K562 (cell line): ENCODE measurements around the gene MOSPD3. TPM values are rescaled to one million over a fixed set of nuclear protein-coding genes. Genes with fewer than 3 reads are reported as not detected.

ENCODE experiments used
- ESRRB ChIP-seq: fragments of 250-450 bp; sonication (Bioruptor Pico); IDR thresholded peaks from 2 replicates; pipeline ENCODE4 v1.5.0; 2020; ENCODE audit warnings: mild to moderate bottlenecking, moderate library complexity, borderline replicate concordance
- HDAC1 ChIP-seq, 2 experiments: fragments of 450-650 bp; IDR thresholded peaks; 2 replicates each; pipeline ENCODE4 v1.6.1; 2016 to 2017; ENCODE audit warnings: inconsistent platforms in 1 of 2, mild to moderate bottlenecking in 1 of 2, moderate library complexity in 1 of 2
- JUNB ChIP-seq: fragments of 450-650 bp; formaldehyde crosslinking; conservative IDR thresholded peaks from 2 replicates; pipeline ENCODE4 v1.4.0; 2020; ENCODE audit warnings: mild to moderate bottlenecking
- SIN3B ChIP-seq: fragments of 450-650 bp; IDR thresholded peaks from 2 replicates; pipeline ENCODE4 v1.6.1; 2017; ENCODE audit warnings: low read depth, mild to moderate bottlenecking, moderate library complexity
- ZNF134 ChIP-seq: fragments of 250-450 bp; sonication (Bioruptor Pico); conservative IDR thresholded peaks from 2 replicates; pipeline ENCODE4 v1.4.0; 2020
- polyA plus RNA-seq, 8 experiments: library from polyadenylated mRNA; depleted of rRNA in 4 of 8; stranded (reverse) in 5 of 8; unstranded in 3 of 8; fragments of >200 nt; fragmentation: Nextera tagmentation in 2 of 8; fragmentation: Illumina TruSeq in 1 of 8; extraction: Ambion mirVana in 2 of 8; extraction: Trizol in 1 of 8; gene quantifications; 2 replicates each; pipeline versions ENCODE4 v1.2.1 to v1.2.3, GENCODE V29; 2011 to 2014; ENCODE audit warnings: inconsistent platforms in 1 of 8, missing spikeins in 1 of 8
- total RNA-seq, 7 experiments: library from RNA; depleted of rRNA in 6 of 7; stranded (reverse); fragments of >200 nt in 6 of 7; fragmentation: Illumina TruSeq in 2 of 7; extraction: Trizol in 2 of 7; gene quantifications; 2 replicates each; pipeline versions ENCODE4 v1.2.1 to v1.2.3, GENCODE V29; 2011 to 2021; ENCODE audit warnings: low replicate concordance in 1 of 7
- TF ChIP-seq, protein P1 (sequence below), 2 experiments: fragments of 450-650 bp in 1 of 2; sonication (generic) in 1 of 2; formaldehyde crosslinking in 1 of 2; IDR thresholded peaks; 2 replicates each; pipeline versions ENCODE4 v1.7.1 to v1.9.0; 2016 to 2022; ENCODE audit warnings: inconsistent platforms in 1 of 2, mild to moderate bottlenecking in 1 of 2, missing genetic modification reagents in 1 of 2
- TF ChIP-seq, protein P2 (sequence below): fragments of 200-800 bp; sonication (Bioruptor generic); IDR thresholded peaks from 2 replicates; pipeline ENCODE4 v1.6.1; 2016; ENCODE audit warnings: missing genetic modification characterization, missing compliant biosample characterization
- TF ChIP-seq, protein P3 (sequence below): fragments of 250-450 bp; sonication (Bioruptor Pico); IDR thresholded peaks from 2 replicates; pipeline ENCODE4 v1.5.0; 2021
- TF ChIP-seq, protein P4 (sequence below): sonication (generic); IDR thresholded peaks from 2 replicates; pipeline ENCODE4 v1.6.1; 2016

MOSPD3 gene
- total and polyA plus RNA-seq, 9 of the 15 experiments (the other 6 are each of a cell fraction or from before 2014, with no cell fraction given), result 1.4 to 32.1 (median 7.3) TPM

DNA sequence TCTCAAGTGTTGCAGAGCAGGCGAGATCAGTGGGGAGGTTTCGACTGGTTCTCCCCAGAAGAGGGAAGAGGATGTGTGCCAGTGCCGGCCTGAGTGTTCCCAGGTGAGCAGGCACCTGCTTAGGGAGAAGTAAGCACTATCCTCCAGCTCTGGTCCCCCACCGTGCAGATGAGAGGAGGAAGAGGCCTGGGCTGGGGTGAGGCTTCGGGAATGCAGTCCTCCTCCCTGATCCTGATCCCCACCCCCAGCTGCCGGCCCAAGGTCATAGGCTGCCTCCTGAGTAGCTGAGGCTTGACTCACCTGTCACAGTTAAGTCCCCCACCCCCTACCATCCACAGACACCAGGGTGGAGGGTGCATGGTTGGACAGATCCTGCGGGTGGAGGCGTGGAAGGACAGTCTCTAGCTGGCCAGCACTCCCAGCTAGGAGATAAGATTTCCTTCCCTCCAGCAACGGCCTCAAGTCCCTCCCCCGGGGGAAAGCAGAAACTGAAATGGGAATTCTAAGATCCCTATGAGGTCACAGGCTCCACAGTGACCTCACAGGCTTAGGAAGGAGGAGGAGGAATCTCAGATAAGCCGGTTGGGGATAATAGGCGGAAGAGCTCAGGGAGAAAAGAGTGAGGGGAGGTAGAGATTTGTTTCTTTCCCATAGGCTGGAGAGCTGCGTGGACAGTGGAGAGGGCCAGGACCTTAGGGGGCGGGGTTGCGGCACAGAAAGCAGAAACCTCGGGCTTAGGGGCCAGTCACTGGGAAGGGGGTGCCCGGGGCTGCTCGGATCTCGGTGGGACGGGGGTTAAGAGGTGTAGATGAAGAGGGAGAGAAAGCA, 27.4 kb upstream of the MOSPD3 start (continued):
- TF ChIP-seq, protein P1, sequence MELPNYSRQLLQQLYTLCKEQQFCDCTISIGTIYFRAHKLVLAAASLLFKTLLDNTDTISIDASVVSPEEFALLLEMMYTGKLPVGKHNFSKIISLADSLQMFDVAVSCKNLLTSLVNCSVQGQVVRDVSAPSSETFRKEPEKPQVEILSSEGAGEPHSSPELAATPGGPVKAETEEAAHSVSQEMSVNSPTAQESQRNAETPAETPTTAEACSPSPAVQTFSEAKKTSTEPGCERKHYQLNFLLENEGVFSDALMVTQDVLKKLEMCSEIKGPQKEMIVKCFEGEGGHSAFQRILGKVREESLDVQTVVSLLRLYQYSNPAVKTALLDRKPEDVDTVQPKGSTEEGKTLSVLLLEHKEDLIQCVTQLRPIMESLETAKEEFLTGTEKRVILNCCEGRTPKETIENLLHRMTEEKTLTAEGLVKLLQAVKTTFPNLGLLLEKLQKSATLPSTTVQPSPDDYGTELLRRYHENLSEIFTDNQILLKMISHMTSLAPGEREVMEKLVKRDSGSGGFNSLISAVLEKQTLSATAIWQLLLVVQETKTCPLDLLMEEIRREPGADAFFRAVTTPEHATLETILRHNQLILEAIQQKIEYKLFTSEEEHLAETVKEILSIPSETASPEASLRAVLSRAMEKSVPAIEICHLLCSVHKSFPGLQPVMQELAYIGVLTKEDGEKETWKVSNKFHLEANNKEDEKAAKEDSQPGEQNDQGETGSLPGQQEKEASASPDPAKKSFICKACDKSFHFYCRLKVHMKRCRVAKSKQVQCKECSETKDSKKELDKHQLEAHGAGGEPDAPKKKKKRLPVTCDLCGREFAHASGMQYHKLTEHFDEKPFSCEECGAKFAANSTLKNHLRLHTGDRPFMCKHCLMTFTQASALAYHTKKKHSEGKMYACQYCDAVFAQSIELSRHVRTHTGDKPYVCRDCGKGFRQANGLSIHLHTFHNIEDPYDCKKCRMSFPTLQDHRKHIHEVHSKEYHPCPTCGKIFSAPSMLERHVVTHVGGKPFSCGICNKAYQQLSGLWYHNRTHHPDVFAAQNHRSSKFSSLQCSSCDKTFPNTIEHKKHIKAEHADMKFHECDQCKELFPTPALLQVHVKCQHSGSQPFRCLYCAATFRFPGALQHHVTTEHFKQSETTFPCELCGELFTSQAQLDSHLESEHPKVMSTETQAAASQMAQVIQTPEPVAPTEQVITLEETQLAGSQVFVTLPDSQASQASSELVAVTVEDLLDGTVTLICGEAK (IDR thresholded peaks at IDR 0.05), result no peak; the same call in 1 of the 2 replicates
- TF ChIP-seq, protein P1 (CRISPR knock-in tag; IDR thresholded peaks at IDR 0.05), result no peak
- TF ChIP-seq, protein P2, sequence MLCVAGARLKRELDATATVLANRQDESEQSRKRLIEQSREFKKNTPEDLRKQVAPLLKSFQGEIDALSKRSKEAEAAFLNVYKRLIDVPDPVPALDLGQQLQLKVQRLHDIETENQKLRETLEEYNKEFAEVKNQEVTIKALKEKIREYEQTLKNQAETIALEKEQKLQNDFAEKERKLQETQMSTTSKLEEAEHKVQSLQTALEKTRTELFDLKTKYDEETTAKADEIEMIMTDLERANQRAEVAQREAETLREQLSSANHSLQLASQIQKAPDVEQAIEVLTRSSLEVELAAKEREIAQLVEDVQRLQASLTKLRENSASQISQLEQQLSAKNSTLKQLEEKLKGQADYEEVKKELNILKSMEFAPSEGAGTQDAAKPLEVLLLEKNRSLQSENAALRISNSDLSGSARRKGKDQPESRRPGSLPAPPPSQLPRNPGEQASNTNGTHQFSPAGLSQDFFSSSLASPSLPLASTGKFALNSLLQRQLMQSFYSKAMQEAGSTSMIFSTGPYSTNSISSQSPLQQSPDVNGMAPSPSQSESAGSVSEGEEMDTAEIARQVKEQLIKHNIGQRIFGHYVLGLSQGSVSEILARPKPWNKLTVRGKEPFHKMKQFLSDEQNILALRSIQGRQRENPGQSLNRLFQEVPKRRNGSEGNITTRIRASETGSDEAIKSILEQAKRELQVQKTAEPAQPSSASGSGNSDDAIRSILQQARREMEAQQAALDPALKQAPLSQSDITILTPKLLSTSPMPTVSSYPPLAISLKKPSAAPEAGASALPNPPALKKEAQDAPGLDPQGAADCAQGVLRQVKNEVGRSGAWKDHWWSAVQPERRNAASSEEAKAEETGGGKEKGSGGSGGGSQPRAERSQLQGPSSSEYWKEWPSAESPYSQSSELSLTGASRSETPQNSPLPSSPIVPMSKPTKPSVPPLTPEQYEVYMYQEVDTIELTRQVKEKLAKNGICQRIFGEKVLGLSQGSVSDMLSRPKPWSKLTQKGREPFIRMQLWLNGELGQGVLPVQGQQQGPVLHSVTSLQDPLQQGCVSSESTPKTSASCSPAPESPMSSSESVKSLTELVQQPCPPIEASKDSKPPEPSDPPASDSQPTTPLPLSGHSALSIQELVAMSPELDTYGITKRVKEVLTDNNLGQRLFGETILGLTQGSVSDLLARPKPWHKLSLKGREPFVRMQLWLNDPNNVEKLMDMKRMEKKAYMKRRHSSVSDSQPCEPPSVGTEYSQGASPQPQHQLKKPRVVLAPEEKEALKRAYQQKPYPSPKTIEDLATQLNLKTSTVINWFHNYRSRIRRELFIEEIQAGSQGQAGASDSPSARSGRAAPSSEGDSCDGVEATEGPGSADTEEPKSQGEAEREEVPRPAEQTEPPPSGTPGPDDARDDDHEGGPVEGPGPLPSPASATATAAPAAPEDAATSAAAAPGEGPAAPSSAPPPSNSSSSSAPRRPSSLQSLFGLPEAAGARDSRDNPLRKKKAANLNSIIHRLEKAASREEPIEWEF (CRISPR knock-in tag), result no peak
- TF ChIP-seq HDAC1 (IDR thresholded peaks at IDR 0.05), result peak in 1 of 2 experiments; percentile 70; a peak in 1 of 4 replicates
- TF ChIP-seq, protein P3, sequence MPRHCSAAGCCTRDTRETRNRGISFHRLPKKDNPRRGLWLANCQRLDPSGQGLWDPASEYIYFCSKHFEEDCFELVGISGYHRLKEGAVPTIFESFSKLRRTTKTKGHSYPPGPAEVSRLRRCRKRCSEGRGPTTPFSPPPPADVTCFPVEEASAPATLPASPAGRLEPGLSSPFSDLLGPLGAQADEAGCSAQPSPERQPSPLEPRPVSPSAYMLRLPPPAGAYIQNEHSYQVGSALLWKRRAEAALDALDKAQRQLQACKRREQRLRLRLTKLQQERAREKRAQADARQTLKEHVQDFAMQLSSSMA (CRISPR knock-in tag), result no peak
- TF ChIP-seq ZNF134, result no peak
- TF ChIP-seq, protein P4, sequence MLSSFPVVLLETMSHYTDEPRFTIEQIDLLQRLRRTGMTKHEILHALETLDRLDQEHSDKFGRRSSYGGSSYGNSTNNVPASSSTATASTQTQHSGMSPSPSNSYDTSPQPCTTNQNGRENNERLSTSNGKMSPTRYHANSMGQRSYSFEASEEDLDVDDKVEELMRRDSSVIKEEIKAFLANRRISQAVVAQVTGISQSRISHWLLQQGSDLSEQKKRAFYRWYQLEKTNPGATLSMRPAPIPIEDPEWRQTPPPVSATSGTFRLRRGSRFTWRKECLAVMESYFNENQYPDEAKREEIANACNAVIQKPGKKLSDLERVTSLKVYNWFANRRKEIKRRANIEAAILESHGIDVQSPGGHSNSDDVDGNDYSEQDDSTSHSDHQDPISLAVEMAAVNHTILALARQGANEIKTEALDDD, result no peak
- no peak for TF ChIP-seq JUNB (CRISPR knock-in tag)
- peak; percentile 42; the same call in 1 of the 2 replicates for TF ChIP-seq SIN3B
- no peak for TF ChIP-seq ESRRB (CRISPR knock-in tag)
